ENCODE results near the gene F13B.
"Not testable (repeated sequence)": the region's sequence is repeated elsewhere in the genome, so short reads cannot be mapped to it uniquely, and the experiment has no call there.

F13B gene

GRCh38 chr1:196993916-196994315 lies 73.1 kb downstream of the F13B start:
- TF ChIP-seq, protein P1, sequence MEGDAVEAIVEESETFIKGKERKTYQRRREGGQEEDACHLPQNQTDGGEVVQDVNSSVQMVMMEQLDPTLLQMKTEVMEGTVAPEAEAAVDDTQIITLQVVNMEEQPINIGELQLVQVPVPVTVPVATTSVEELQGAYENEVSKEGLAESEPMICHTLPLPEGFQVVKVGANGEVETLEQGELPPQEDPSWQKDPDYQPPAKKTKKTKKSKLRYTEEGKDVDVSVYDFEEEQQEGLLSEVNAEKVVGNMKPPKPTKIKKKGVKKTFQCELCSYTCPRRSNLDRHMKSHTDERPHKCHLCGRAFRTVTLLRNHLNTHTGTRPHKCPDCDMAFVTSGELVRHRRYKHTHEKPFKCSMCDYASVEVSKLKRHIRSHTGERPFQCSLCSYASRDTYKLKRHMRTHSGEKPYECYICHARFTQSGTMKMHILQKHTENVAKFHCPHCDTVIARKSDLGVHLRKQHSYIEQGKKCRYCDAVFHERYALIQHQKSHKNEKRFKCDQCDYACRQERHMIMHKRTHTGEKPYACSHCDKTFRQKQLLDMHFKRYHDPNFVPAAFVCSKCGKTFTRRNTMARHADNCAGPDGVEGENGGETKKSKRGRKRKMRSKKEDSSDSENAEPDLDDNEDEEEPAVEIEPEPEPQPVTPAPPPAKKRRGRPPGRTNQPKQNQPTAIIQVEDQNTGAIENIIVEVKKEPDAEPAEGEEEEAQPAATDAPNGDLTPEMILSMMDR (conservative IDR thresholded peaks at IDR 0.05; ENCODE audit: low read depth, low read length) = no peak
- H4K20me1 ChIP-seq (ENCODE audit: insufficient read depth) = no peaks in the 10 kb centered on the region
- no peak overlapping the region for H3K27ac ChIP-seq
- no peak overlapping the region for H2AFZ ChIP-seq (ENCODE audit: low read depth)
- H3K79me2 ChIP-seq (ENCODE audit: insufficient read depth, low read depth) = no peaks in the 10 kb centered on the region
- H3K4me3 ChIP-seq (IDR thresholded peaks at IDR 0.05; ENCODE audit: insufficient read depth, low read depth, low read length) = no peak overlapping the region
- H3K36me3 ChIP-seq (ENCODE audit: insufficient read depth) = no peaks in the 10 kb centered on the region
- H3K4me2 ChIP-seq = no peak overlapping the region
- no peaks in the 10 kb centered on the region for H3K4me1 ChIP-seq (ENCODE audit: low read depth, poor library complexity, severe bottlenecking)
- H3K27me3 ChIP-seq (ENCODE audit: insufficient read depth, low read depth) = no peaks in the 10 kb centered on the region; the same call in 1 of the 2 replicates
- H3K9ac ChIP-seq = no peak overlapping the region

GRCh38 chr1:196991919-196992651 lies 75.0 kb downstream of the F13B start:
- not testable (repeated sequence) for H3K36me3 ChIP-seq (ENCODE audit: insufficient read depth); H3K4me1 ChIP-seq (ENCODE audit: low read depth, poor library complexity, severe bottlenecking); H3K4me2 ChIP-seq; H3K27me3 ChIP-seq (ENCODE audit: insufficient read depth, low read depth); H3K4me3 ChIP-seq (IDR thresholded peaks at IDR 0.05; ENCODE audit: insufficient read depth, low read depth, low read length); H3K79me2 ChIP-seq (ENCODE audit: insufficient read depth, low read depth); H3K27ac ChIP-seq; H2AFZ ChIP-seq (ENCODE audit: low read depth); H3K9ac ChIP-seq; H4K20me1 ChIP-seq (ENCODE audit: insufficient read depth)
